GM12874 (cell line): Measurements from ENCODE around the gene GALNT5.

ENCODE experiments used
- CTCF ChIP-seq: IDR thresholded peaks from 2 replicates; pipeline ENCODE4 v1.5.1; 2011; ENCODE audit warnings: low read depth, mild to moderate bottlenecking, control low read depth, low read length, moderate library complexity; ENCODE audit not compliant: insufficient read depth

GALNT5 gene

GRCh38 chr2:157334335-157334734 is 76.8 kb downstream of the GALNT5 start:
- TF ChIP-seq CTCF, result no peak

- TF ChIP-seq CTCF, result no peak
Measured at GRCh38 chr2:157334797-157335196, 77.3 kb downstream of the GALNT5 start.

GRCh38 chr2:157336137-157337010 is 78.9 kb downstream of the GALNT5 start:
- TF ChIP-seq CTCF, result peak; percentile 66

GRCh38 chr2:157337978-157338377 is 80.5 kb downstream of the GALNT5 start:
- TF ChIP-seq CTCF, result no peak

GRCh38 chr2:157339965-157340655 is 82.6 kb downstream of the GALNT5 start:
- no peak for TF ChIP-seq CTCF

GRCh38 chr2:157345647-157346389 is 88.3 kb downstream of the GALNT5 start:
- TF ChIP-seq CTCF, result no peak
